ENCODE data around the gene PRDX2.

Gene PRDX2

DNA sequence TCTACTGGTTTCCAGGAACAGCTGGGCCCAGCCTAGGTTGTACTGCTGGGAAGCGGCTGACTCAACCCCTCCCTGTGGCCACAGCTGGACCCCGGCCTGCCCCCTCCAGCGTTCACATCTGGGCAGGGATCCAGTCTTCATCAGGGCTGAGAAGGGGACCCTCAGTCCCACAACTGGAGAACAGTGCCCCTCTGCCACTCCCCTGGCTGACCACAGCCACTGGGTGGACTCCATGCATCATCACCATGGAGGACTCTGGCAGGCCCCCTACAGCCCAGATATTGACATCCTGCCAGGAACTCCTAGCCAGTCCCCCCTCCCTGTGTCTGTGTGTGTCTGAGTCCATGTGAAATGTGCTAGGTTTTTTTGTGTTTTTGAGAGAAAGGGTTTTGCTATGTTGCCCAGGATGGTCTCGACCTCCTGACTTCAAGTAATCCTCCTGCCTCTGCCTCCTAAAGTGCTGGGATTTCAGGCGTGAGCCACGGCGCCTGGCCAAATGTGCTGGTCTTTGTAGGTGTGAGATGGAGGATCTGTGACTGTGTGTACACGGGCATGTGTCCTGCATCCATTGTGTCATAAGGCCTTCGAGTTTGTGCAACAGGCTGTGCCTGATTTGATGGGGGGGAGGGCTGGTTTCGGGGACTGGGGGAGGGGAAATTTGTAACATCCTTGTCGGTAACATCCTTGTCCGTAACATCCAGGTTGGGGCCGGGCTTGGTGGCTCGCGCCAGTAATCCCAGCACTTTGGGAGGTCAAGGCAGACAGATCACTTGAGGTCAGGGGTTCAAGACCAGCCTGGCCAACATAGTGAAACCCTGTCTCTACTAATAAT lies 22.2 kb downstream of the PRDX2 start:
- DNase-seq = no peak

DNA sequence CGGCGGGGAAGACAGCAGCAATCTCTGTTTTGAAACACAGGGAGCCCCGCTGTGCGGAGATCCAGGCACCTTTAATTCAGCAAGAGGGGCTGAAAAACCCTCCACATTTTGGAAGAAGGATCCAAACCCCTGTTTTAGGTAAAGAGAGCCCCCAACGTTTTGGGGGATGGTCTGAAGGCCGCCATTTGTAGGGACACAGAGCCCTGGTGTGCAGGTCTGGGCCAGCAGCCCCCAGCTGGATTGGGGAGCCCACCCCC lies 22.8 kb downstream of the PRDX2 start:
- no peak for DNase-seq

DNA sequence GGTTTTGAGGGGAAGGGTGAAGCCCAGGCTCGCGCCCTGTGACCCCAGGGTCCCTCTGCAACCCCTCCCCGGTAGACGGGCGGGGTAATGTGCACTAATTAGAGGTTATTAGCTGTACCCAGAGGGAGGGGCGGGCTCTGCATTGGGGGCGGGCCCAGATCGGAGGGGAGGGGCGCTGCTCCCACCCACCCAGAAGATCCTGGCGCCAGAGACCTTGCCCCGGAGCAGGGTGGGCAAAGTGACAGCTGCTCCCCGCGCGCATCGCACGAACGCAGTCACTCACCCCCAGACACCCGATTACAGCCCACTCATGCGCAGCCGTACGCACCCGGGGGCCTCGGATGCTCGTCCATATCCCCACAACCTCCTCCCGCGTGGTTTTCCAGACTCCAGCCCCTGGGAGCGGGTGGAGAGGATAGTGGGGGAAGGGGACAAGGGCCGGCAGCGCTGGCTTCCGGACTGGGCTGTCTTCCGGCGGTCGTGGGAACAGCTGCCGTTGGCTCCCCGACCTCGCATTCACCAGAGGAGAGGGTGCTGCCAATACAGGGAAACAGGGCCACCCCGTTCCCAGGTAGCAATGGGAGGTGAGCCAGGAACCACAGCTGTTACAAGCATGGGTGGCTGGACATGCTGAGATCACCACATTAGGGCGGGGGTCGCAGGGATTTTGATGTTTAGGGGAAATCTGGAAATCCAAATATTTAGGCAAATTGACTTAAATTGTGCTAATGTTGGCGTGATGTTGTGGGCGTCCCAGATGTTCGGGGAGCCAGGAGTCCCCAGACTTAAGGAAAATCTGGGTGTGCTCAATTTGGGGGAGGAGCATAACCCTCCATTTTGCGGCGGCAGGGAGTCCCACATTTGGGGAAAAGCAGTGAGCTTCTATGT lies 23.3 kb downstream of the PRDX2 start:
- DNase-seq = peak; percentile 47

DNA sequence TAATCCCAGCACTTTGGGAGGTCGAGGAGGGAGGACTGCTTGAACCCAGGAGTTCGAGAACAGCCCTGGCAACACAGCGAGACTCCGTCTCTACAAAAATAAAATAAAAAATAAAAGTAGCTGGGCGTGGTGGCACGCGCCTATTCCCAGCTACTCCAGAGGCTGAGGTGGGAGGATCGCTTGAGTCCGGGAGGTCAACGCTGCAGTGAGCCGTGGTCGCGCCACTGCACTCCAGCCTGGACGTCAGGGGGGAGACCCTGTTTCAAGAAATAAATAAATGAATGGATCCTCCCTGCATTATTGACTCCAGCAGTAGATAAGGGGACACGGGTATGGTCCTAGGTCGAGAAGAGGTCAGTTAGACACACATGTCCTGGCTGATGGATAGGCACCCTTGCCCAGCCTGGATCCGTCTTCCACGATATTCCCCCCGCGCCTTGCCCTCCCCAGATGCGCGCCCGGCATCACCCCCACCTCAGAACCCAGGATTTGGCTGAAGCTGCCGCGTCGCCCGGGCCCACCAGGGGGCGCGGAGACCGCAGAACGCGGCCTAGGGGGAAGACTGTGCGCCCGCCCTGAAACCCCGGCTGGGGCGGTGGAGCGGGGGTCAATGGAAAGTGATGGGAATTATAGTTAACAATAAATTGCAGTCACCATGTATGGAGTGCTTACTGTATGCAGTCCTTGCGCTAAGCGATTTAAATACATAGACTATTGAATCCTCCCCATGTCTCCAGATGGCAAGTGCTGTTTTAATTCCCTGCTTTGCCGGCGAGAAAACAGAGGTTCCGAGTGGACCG lies 24.2 kb downstream of the PRDX2 start:
- peak; percentile 85 for DNase-seq

DNA sequence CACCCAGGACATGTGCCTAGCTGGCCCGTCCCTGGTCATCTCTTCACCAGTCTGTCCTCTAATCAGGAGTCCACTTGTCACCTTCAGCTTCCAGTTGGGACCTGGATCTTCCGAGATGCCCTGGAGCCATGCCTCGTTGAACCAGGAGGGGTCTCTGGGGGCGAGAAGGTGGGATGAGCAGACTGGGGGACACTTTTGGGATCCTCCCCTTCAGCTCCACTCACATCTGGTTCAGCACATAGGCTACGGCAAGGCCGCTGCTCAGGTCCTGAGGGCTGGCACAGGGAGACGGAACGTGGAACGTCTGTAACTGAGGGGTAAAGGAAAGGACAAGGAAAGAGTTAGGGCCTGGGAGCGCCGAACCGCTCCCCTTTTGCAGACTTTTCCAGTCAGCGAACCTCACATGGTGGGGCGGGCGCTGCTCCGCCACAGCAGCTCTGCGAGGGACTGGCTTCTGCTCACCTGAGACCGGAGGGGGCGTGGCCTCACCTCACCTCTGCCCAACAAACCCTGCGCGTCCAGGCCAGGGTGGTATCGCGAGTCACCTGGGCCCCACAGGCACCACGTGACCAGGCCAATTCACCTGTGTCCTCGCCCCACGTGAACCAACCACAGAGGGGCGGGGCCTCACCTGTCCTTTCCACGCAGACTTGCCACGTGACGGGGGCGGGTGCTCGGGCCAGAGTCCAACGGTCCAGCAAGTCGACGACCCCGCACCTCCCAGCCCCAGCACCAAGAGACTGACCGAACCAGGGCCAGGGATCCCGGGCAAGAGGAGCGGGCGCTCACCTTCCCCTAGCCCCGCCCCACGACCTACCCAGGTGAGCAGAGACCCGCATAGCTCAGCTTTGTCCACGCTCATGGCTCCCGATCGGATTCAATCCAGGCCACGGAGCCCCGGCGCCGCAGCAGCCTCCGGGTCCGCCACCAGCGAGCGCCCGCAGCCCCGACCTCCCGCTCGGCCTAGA lies 26.7 kb downstream of the PRDX2 start, which contains the start of gene HOOK2:
TSS of gene HOOK2 (minus strand) at position 965 of the 968 bp plus-strand sequence. CDS start at position 862, 103 bp downstream.
- no peak for DNase-seq

DNA sequence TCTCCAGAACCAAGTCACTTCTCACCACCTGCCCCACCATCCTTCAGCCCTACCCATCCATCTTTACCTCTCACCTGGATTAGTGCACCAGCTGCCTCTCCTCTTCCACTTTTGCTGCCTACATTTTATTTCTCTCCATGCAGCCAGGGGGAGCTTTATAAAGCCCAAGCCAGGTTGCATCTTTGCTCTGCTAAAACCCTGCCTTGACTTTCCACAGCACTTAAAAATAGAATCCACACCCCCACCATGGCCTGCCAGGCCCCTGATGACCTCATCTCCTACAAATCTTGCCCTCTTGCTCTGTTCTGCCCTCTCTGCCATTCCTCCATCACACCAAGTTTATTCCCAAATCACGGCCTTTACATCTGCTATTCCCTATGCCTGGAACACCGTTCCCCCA lies 28.0 kb downstream of the PRDX2 start:
- no peak for DNase-seq

DNA sequence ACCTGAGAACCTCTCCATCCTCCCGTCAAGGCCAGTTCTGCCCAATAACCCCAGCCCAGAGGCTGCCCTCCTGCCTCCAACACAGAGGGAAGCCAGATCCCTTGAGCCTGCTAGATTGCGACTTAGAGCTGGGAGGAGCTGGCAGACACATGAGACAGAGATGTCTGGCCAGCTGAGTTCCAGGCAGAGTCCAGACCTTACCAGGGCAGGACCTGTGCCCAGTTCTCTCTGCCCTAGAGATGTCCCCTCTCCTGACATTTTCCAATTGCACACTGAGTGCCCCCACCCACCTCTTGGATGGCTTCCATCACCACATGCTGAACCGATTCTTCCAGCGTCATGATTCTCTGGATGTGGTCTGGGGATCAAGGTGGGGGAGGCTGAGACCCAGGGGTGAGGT lies 29.3 kb downstream of the PRDX2 start:
- DNase-seq = no peak

DNA sequence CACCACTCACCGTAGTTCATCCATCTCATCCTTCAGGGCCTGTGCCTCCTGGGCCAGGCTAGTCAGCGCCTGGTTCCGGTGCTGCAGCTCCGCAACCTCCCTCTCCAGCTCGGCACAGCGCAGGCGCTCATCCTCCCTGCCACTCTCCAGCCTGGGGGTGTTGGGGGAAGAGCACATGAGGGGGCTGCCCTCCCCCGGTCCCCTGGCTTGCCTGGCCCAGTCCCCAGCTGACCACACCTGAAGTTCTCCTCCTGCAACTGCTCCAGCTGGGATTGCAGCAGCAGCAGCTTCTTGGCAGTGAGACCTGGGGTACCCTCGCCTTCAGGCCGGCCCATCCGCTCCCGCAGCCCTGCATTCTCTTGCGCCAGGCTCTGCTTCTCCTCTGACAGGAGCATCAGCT lies 30.7 kb downstream of the PRDX2 start:
- DNase-seq = no peak

DNA sequence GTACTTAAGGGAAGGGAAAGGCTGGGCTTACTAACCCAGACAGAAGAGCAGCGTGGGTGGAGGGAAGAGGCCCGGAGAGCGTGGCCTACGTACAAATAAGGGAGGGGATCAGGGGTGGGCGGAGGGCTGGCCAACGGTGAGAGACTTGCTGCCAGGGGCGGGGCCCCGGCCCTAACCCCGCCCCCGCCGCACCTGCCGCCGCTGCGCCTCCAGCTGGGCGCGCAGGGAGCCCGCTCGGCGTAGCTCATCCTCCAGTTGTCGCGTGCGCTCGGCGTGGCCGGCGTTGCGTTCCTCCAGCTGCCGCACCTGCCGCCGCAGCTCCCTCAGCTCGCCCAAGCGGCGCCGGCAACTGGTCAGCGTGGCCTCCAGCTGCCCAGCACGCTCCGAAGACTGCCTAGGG lies 31.9 kb downstream of the PRDX2 start:
- peak; percentile 65 for DNase-seq

DNA sequence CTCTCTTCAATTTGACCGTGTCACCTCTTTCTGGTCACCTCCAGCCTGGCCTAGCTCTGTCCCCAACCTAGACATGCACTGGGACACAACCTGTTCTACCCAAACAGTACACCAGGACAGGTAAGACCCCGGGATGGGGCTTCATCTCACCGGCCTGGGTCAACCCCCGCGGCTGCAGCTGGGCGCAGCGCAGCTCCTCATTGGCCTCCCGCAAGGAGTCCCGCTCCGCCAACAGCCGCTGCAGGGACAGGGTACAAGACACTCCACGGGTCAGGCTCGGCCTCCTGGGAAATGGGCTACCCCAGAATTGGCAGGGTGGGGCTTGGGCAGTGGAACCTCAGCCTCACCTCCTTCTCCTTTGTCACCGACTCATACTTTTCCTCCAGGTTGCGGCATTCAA lies 33.9 kb downstream of the PRDX2 start:
- DNase-seq = no peak

DNA sequence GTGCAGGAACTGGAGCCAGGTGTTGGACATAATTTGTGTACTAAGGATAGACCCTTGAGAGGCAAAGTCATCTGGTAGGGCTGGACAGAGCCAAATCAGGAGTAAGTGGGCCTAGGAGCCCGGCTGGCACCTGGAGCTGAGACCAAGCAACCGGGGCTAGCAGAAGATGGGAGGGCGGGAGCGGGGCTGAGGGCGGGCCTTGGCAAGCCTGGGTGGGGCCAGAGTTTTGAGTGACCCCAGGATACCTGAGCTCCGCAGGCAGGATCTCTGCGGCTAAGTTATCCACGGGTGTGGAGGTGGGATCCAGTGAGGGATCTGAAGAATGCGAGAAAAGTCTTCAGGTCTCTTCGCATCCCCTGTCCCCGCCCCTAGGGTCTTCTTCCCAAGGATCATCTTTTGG lies 34.5 kb downstream of the PRDX2 start:
- no peak for DNase-seq

DNA sequence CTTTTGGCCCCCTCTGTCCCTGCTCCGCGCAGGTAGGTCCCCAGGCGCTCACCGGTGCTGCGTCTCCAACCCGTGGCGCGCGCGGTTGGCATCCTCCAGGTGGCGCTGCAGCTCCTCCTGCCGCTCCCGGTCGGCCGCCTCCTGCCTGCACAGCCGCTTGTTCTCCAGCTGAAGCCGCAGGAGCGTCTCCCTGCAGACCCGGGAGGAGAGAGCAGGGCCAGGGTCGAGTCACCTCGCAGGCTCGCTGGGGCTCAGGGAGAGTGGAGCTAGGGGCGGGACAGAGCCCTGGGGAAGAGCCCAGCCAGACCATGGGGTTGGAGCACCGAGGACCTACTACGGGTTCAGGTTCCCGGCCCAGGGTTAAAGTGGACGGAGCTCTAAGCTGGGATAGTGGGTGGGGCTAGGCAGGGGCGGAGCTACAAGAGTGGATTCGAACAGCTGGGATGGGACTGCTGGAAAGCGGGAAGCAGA lies 35.5 kb downstream of the PRDX2 start:
- DNase-seq = peak; percentile 77

DNA sequence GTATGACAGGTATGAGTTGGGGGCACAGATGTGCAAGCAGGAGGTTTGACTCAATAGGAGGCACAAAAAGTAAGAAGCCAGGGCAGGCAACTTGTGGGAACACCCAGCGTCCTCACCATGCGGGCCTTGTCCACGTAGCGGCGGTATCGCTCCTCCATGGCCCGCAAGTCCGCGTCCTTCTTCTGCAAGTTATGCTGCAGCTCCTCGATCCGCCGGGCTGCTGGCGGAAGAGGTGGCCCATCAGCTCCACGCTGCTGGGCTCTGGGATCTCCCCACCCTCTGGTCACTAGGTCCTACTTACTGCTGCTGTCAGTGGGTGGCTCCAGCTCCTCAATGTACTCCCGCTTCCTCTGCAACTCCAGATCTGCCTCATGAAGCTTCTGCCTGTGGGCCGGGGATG lies 36.9 kb downstream of the PRDX2 start:
- no peak for DNase-seq

DNA sequence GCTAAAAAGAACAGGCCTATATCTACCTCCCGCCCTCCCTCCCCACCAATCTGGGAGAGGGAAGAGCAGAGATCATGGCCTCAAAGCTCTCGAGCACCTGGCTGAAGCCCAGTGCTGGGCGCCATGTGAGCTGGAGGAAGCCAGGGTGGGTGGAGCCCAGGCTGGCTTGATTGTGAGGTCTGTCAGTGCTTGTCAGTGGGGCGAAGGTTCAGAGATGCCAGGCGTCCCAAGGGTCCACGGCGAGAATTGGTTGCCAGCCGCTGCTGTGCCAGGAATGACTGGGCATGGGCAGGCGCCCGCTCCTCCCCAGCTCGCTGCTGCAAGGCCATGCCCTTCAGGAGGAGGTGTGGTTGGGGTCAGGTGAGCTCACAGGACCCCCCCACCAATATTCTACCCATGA lies 38.5 kb downstream of the PRDX2 start:
- no peak for DNase-seq

DNA sequence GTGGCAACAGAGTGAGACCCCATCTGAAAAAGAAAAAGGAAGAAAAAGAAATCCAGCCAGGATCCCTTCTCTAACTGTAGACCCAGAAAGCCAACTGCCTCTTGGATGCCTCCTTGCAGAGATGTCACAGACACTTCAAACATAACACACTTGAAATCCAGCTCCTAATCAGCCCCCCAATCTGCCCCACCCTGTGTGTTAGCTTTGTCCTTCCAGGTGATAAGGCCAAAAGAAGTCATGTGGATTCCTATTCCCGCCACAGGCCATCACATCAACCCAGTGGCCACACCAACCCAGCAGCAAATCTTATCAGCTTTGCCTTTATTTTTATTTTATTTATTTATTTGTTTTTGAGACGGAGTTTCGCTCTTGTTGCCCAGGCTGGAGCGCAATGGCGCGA lies 41.9 kb downstream of the PRDX2 start:
- no peak for DNase-seq

DNA sequence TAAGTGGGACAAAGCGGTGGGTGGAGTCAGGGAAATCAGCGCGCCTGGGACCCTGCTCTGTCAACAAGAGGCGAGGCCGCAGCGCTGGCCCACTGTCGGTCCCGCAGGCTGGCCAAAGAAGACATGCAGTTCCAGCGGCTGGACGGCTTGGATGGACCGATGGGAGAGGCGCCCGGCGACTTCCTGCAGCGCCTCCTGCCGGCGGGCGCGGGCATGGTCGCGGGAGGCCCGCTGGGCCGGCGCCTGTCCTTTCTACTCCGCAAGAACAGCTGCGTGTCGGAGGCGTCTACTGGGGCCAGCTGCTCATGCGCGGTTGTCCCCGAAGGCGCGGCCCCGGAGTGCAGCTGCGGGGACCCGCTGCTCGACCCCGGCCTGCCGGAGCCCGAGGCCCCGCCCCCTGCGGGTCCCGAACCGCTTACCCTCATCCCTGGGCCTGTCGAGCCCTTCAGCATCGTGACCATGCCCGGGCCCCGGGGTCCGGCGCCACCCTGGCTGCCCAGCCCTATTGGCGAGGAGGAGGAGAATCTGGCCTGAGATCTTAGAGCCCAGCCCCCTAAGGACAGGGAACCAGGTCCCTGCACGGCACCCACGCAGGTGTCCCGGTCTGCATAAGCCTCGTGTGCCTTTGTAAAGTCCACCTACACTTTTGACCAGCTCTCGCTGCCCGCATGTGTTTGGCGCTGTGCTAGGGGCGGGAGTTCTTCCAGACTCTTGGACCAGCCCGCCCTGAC lies 43.9 kb downstream of the PRDX2 start:
- DNase-seq = peak; percentile 64

DNA sequence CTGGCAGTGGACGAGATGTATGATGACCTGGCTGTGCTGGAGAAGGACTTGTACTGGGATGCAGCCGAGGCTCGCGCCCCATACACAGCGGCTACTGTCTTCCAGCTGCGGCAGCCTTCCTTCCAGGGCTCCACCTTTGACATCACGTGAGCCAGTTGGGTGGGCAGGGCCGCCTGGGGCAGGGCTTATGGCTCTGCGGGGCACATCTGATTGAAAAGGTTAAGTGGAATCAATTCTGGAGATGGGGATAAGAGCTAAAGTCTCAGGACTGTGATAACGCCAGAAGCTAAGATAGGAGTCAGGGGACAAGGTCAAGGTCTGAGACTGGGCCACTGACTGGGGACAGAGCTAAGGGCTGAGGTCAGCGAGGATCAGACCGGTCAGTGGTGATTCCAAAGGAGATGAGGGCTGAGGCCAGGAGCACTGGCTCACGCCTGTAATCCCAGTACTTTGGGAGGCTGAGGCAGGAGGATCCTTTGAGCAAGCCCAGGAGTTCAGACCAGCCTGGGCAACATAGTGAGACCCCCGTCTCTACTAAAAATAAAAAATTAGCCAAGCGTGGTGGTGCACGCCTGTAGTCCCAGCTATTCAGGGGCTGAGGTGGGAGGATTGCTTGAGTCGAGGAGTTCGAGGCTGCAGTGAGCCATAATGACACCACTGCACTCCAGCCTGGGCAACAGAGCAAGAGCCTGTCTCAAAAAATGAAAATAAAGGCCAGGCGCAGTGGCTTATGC lies 45.3 kb downstream of the PRDX2 start:
- DNase-seq = no peak

DNA sequence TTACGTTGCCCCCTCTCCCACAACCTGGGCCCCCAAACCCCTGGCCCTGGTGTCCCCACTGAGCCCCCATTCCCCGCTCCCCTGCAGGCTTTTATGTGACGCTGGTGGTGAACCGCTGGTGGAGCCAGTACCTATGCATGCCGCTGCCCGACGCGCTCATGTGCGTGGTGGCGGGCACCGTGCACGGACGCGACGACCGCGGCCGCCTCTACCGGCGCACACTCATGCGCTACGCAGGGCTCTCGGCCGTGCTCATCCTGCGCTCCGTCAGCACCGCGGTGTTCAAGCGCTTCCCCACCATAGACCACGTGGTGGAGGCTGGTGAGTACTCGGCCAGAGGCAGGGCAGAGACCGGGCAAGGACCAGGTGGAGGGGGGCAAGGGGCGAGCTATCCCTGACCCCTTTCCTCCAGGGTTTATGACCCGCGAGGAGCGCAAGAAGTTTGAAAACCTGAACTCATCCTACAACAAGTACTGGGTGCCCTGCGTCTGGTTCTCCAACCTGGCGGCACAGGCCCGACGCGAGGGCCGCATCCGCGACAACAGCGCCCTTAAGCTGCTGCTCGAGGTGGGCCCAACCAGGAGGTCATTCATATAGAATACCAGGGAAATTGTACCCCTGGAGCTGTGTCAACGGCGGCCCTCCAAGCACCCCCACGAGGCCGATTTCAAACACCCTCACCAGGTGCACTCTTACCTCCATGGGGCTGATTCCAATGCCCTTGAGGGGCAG lies 47.0 kb downstream of the PRDX2 start:
- no peak for DNase-seq

DNA sequence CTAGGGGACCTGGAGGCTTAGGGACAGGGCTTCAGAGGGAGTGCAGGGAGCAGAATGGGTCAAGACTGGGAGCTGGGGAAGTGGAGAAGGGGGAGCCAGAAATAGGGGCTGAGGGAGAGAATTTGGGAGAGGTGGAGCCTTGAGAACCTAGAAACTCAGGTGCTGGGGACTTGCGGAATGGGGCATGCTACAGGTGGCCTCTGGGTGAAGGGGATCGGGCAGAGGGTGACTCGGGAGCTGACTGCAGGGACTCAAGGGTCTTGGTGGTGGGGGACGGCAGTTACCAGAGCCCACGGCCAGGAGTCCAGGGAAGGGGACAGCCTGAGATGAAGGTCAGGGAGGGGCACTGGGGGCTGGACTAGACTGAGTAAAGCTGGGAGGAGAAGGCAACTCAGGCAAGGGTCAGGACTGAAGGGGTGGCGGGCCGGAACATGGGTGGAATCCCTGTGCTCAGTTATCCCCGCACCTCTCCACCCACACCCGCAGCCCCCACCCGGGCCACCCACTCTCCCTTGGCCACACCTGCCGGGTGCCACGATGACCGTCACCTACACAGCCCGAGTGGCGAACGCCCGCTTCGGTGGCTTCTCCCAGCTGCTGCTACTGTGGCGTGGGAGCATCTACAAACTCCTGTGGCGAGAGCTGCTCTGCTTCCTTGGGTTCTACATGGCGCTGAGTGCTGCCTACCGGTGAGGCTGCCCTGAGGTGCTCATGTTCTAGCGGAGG lies 49.4 kb downstream of the PRDX2 start:
- no peak for DNase-seq
